AG04450 (cell line): Measurements from ENCODE around the gene HM13. TPM values are rescaled to one million over a fixed set of nuclear protein-coding genes. Genes with fewer than 3 reads are reported as not detected.
"Not testable (repeated sequence)": the region's sequence is repeated elsewhere in the genome, so short reads cannot be mapped to it uniquely, and the experiment has no call there.

Source experiments
- CTCF ChIA-PET: fragments of 300-600, 350-600 bp; formaldehyde crosslinking; extraction: SDS; loops from one replicate; lab custom pipeline; 2022; ENCODE audit warnings: antibody characterized with exemption, inconsistent platforms; lab: Charles Lee
- POLR2A ChIA-PET: fragments of 350-600 bp; formaldehyde crosslinking; extraction: SDS; loops from one replicate; lab custom pipeline; 2021; ENCODE audit warnings: antibody characterized with exemption, inconsistent platforms; lab: Yijun Ruan, JAX
- DNase-seq: peaks from one replicate; pipeline ENCODE4 v3.0.0-alpha.2; 2011; ENCODE audit warnings: low read depth, low spot score
- H3K27ac ChIP-seq: one replicate; pipeline ENCODE4 v1.5.1; 2012; ENCODE audit warnings: low read depth, low read length, control low read depth
- H3K27me3 ChIP-seq: one replicate; pipeline ENCODE4 v1.6.0; 2012; ENCODE audit warnings: low read length; ENCODE audit not compliant: control insufficient read depth, insufficient read depth
- H3K4me3 ChIP-seq: 2 replicates; pipeline ENCODE4 v1.5.1; 2011; ENCODE audit warnings: mild to moderate bottlenecking, low read depth, low read length, control low read depth
- H3K9me3 ChIP-seq: 2 replicates; pipeline ENCODE4 v1.5.1; 2012; ENCODE audit warnings: low read length; ENCODE audit not compliant: control insufficient read depth, insufficient read depth
- polyA plus RNA-seq: library from polyadenylated mRNA; depleted of rRNA; stranded (reverse); fragments of >200 nt; gene quantifications from 2 replicates; pipeline ENCODE4 v1.2.3, GENCODE V29; 2011
- TF ChIP-seq, protein P1 (sequence below): IDR thresholded peaks from 2 replicates; pipeline ENCODE4 v1.5.1; 2011; ENCODE audit warnings: low read depth, low read length, control low read depth, inconsistent platforms

HM13 gene
- polyA plus RNA-seq, 1 experiment: 167 TPM

- ChIA-PET POLR2A (interaction anchor here (0.6 to 0.9 kb wide), 2 partner anchors 19 to 28 kb away, joined by 3 to 5 read pairs; partner anchors contain the start of gene ID1), CTCF (interaction anchor here (0.6 to 9.7 kb wide), 3 partner anchors 17 to 74 kb away, joined by 6 to 148 read pairs (median 10); no protein-coding TSS in a partner anchor)
- DNase-seq: no peak
- H3K27me3 ChIP-seq: no peaks in the 10 kb centered on the region
- H3K4me3 ChIP-seq: no peak overlapping the region
- no peaks in the 10 kb centered on the region for H3K9me3 ChIP-seq
- H3K27ac ChIP-seq: no peak overlapping the region
- TF ChIP-seq, protein P1, sequence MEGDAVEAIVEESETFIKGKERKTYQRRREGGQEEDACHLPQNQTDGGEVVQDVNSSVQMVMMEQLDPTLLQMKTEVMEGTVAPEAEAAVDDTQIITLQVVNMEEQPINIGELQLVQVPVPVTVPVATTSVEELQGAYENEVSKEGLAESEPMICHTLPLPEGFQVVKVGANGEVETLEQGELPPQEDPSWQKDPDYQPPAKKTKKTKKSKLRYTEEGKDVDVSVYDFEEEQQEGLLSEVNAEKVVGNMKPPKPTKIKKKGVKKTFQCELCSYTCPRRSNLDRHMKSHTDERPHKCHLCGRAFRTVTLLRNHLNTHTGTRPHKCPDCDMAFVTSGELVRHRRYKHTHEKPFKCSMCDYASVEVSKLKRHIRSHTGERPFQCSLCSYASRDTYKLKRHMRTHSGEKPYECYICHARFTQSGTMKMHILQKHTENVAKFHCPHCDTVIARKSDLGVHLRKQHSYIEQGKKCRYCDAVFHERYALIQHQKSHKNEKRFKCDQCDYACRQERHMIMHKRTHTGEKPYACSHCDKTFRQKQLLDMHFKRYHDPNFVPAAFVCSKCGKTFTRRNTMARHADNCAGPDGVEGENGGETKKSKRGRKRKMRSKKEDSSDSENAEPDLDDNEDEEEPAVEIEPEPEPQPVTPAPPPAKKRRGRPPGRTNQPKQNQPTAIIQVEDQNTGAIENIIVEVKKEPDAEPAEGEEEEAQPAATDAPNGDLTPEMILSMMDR: no peak
These were observed 62.5 kb downstream of the HM13 start for GRCh38 chr20:31576751-31577150.

DNA sequence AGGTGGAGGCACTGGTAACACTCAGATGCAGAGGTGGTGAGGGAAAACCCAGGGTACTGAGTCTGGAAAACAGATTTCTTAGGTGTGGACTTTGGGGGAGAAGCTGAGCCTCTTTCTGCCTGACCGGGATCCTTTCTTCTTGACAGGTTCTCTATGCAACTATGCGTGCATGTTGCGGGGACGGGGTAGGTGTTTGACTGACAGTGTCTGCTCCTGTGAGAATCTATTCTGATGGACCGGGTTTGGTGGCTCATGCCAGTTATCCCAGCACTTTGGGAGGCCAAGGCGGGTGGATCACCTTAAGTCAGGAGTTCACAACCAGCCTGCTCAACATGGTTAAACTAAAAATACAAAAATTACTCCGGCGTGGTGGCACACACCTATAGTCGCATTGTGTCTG lies 63.0 kb downstream of the HM13 start:
- POLR2A ChIA-PET: interaction anchor here (0.6 to 0.9 kb wide), 2 partner anchors 18 to 27 kb away, joined by 3 to 5 read pairs; partner anchors contain the start of gene ID1
- H3K27ac ChIP-seq: no peak overlapping the region
- no peaks in the 10 kb centered on the region for H3K9me3 ChIP-seq
- H3K27me3 ChIP-seq: no peaks in the 10 kb centered on the region
- CTCF ChIA-PET: interaction anchor here (0.5 to 2.2 kb wide), 3 partner anchors 17 to 35 kb away, joined by 3 to 10 read pairs (median 5); no protein-coding TSS in a partner anchor
- TF ChIP-seq, protein P1: no peak
- H3K4me3 ChIP-seq: no peak overlapping the region
- DNase-seq: no peak

GRCh38 chr20:31578448-31579138 lies 64.4 kb downstream of the HM13 start:
- ChIA-PET POLR2A (interaction anchor here (0.6 to 1.2 kb wide), 3 partner anchors 8 to 34 kb away, joined by 3 to 6 read pairs (median 4); no protein-coding TSS in a partner anchor), CTCF (interaction anchor here (2.2 kb wide), 1 partner anchor 34 kb away, joined by 10 read pairs; no protein-coding TSS in a partner anchor)
- TF ChIP-seq, protein P1: no peak
- Histone ChIP-seq H3K27ac (no peak overlapping the region), H3K4me3 (no peak overlapping the region), H3K9me3 (no peaks in the 10 kb centered on the region), H3K27me3 (no peaks in the 10 kb centered on the region)
- no peak for DNase-seq

GRCh38 chr20:31579245-31579644 lies 65.0 kb downstream of the HM13 start:
- Histone ChIP-seq H3K27ac (no peak overlapping the region), H3K27me3 (no peaks in the 10 kb centered on the region), H3K4me3 (no peak overlapping the region), H3K9me3 (no peaks in the 10 kb centered on the region)
- CTCF ChIA-PET: interaction anchor here (0.6 kb wide), 1 partner anchor 10 kb away, joined by 3 read pairs; no protein-coding TSS in a partner anchor
- TF ChIP-seq, protein P1: no peak
- DNase-seq: no peak
- POLR2A ChIA-PET: interaction anchor here (1.0 kb wide), 1 partner anchor 26 kb away, joined by 3 read pairs; the partner anchor contains the start of gene ID1

GRCh38 chr20:31579941-31580651 lies 65.9 kb downstream of the HM13 start:
- POLR2A ChIA-PET: interaction anchor here (1.0 kb wide), 1 partner anchor 25 kb away, joined by 3 read pairs; the partner anchor contains the start of gene ID1
- not testable (repeated sequence) for H3K4me3 ChIP-seq, H3K27ac ChIP-seq, DNase-seq, H3K27me3 ChIP-seq, H3K9me3 ChIP-seq
- CTCF ChIA-PET: interaction anchor here (0.6 to 1.2 kb wide), 2 partner anchors 11 to 33 kb away, joined by 3 to 5 read pairs; no protein-coding TSS in a partner anchor
